Nephron progenitor cell (in vitro differentiated cells): Measurements from ENCODE around the gene ORC5.

Experiments used
- DNase-seq: peaks from one replicate; pipeline ENCODE4 v3.0.0; 2021
- H3K27ac Mint-ChIP-seq: 2 replicates; pipeline ENCODE4 v1.8.0; 2021; ENCODE audit warnings: mild to moderate bottlenecking, moderate library complexity, mixed read lengths
- H3K27me3 Mint-ChIP-seq: 2 replicates; pipeline ENCODE4 v1.8.0; 2021; ENCODE audit warnings: mild to moderate bottlenecking, low read depth, mixed read lengths; ENCODE audit not compliant: poor library complexity
- H3K36me3 Mint-ChIP-seq: 2 replicates; pipeline ENCODE4 v1.8.0; 2021; ENCODE audit warnings: low read depth, mixed read lengths
- H3K4me1 Mint-ChIP-seq: 2 replicates; pipeline ENCODE4 v1.8.0; 2021; ENCODE audit warnings: mixed read lengths
- H3K4me3 Mint-ChIP-seq: 2 replicates; pipeline ENCODE4 v1.8.0; 2021; ENCODE audit warnings: mild to moderate bottlenecking, moderate library complexity, mixed read lengths
- H3K9me3 Mint-ChIP-seq: 2 replicates; pipeline ENCODE4 v1.8.0; 2021; ENCODE audit warnings: mild to moderate bottlenecking, moderate library complexity, mixed read lengths
- TF ChIP-seq, protein P1 (sequence below): fragments of 200-600 bp; sonication (generic); IDR thresholded peaks from 2 replicates; pipeline ENCODE4 v1.5.0; 2021; ENCODE audit warnings: antibody characterized with exemption

The ORC5 gene

GRCh38 chr7:104207731-104208420 lies at the start of gene ORC5:
Gene ORC5 (minus strand): TSS chr7:104208013. CDS start chr7:104207904, 109 bp downstream.
- peaks cover 26% of the 10 kb centered on the region for H3K36me3 Mint-ChIP-seq

GRCh38 chr7:104255616-104256015 lies 47.8 kb upstream of the ORC5 start:
- TF ChIP-seq, protein P1, sequence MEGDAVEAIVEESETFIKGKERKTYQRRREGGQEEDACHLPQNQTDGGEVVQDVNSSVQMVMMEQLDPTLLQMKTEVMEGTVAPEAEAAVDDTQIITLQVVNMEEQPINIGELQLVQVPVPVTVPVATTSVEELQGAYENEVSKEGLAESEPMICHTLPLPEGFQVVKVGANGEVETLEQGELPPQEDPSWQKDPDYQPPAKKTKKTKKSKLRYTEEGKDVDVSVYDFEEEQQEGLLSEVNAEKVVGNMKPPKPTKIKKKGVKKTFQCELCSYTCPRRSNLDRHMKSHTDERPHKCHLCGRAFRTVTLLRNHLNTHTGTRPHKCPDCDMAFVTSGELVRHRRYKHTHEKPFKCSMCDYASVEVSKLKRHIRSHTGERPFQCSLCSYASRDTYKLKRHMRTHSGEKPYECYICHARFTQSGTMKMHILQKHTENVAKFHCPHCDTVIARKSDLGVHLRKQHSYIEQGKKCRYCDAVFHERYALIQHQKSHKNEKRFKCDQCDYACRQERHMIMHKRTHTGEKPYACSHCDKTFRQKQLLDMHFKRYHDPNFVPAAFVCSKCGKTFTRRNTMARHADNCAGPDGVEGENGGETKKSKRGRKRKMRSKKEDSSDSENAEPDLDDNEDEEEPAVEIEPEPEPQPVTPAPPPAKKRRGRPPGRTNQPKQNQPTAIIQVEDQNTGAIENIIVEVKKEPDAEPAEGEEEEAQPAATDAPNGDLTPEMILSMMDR, result no peak
- Mint-ChIP-seq H3K27ac (no peak overlapping the region), H3K9me3 (no peaks in the 10 kb centered on the region), H3K27me3 (peaks cover 11% of the 10 kb centered on the region), H3K36me3 (no peaks in the 10 kb centered on the region), H3K4me1 (no peaks in the 10 kb centered on the region), H3K4me3 (no peak overlapping the region)
- no peak for DNase-seq

More at GRCh38 chr7:104207731-104208420, at the start of gene ORC5:
- Mint-ChIP-seq H3K9me3 (peaks cover 44% of the 10 kb centered on the region), H3K27me3 (peaks cover 11% of the 10 kb centered on the region), H3K4me1 (peaks cover 27% of the 10 kb centered on the region), H3K27ac (peak within 1 kb of the TSS; percentile 93), H3K4me3 (peak within 1 kb of the TSS; percentile 96)
- DNase-seq, result peak; percentile 73
- TF ChIP-seq, protein P1, result no peak

DNA sequence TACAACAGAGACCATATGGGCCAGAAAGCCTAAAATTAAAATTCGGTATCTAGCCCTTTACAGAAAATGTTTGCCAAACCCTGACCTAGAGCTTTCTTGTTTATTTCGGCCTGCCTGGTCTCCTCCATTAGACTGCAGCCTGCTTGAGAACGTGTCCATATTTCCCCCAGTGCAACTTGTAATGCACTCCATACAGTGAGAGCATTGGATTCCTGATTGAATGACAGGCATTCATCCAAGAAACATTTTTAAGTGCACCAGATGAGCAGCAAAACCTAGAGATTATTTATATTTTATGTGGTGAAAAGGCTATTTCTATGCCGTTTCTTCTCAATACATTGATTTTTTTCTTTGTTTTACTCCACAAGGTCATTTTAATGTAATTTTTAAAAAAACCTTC lies 47.4 kb upstream of the ORC5 start:
- TF ChIP-seq, protein P1, result no peak
- Mint-ChIP-seq H3K4me3 (no peak overlapping the region), H3K9me3 (no peaks in the 10 kb centered on the region), H3K4me1 (no peaks in the 10 kb centered on the region), H3K27me3 (peaks cover 8% of the 10 kb centered on the region), H3K36me3 (no peaks in the 10 kb centered on the region), H3K27ac (no peak overlapping the region)
- DNase-seq, result no peak

DNA sequence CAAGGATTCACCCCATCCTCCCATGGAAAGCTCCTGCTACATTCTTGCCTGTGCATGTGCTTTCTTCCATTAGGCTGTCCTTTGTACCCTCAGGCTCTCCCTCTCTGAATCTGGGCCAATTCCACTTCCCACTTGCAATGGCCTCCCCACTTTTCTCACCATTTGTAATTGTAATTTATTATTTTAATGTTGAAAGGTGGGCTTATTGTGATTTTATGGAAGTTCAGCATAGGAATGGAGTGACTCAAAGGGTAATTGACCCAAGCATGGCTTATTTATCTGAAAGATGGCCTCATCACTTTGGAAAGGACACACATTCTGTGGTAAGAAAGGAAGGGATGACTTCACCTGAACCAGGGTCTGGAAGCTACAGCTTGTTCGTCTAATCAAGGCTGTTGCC lies 46.9 kb upstream of the ORC5 start:
- TF ChIP-seq, protein P1, result no peak
- Mint-ChIP-seq H3K4me1 (no peaks in the 10 kb centered on the region), H3K4me3 (no peak overlapping the region), H3K9me3 (no peaks in the 10 kb centered on the region), H3K36me3 (no peaks in the 10 kb centered on the region), H3K27ac (no peak overlapping the region), H3K27me3 (peaks cover 8% of the 10 kb centered on the region)
- no peak for DNase-seq

DNA sequence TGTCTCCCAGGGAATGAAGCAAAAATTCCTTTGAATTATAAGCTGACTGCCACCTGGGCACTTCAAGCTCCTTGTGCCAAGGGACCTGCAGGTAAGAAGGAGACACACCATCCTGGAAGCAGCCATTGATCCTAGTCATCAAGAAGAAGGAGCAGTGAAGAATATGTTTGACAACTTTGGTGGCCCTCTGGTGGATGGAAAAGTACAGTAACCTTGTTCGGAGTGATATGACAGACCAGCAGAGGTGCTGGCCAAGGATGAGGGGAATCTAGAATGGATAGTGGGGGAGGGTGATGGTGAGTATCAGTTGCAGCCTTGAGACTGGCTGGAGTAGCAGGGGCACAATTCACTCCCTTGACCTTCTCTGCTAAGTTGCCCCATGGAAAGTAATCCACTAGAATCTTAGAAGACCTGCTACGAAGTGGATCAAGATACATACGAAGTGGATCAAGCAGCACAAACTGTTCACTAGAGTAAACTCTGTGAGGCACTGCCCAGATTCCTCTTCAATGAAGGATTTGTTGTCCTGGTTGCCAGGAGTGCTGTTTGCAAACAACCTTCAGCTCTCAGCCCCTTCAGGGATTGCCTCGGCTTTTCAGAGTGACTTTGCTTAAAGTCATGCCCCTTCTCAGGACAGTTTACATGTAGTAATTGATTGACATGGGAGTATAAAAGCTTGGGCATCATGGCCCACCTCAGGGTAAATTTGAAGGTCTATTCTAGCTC lies 44.8 kb upstream of the ORC5 start:
- DNase-seq, result no peak
- no peaks in the 10 kb centered on the region for H3K36me3 Mint-ChIP-seq

More for the DNA sequence above, 44.8 kb upstream of the ORC5 start:
- TF ChIP-seq, protein P1, result no peak
- Mint-ChIP-seq H3K4me3 (no peak overlapping the region), H3K27ac (no peak overlapping the region), H3K9me3 (peaks cover under 1% of the 10 kb centered on the region), H3K4me1 (no peaks in the 10 kb centered on the region), H3K27me3 (peaks cover 8% of the 10 kb centered on the region)
